ENCODE data around the gene CD47.

DNA sequence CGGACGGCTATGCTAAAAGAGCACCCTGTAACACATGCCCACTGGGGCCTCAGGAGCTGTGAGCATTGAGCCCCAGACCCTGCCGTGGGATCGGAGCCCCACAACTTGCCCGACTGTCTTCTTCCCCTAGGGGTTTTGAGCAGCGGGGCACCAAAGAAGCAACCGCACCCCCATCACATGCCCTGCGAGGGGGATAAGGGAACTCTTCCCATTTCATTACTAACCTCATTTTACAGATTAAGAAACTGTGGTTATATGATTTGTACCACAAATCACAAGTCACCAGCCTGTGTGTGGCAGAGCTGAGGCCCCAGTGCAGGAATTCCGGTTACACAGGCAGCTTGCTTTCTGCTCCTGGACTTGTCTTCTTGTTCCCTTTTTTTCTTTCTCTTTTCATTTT lies 86.2 kb downstream of the CD47 start:
- TF ChIP-seq, protein P1, sequence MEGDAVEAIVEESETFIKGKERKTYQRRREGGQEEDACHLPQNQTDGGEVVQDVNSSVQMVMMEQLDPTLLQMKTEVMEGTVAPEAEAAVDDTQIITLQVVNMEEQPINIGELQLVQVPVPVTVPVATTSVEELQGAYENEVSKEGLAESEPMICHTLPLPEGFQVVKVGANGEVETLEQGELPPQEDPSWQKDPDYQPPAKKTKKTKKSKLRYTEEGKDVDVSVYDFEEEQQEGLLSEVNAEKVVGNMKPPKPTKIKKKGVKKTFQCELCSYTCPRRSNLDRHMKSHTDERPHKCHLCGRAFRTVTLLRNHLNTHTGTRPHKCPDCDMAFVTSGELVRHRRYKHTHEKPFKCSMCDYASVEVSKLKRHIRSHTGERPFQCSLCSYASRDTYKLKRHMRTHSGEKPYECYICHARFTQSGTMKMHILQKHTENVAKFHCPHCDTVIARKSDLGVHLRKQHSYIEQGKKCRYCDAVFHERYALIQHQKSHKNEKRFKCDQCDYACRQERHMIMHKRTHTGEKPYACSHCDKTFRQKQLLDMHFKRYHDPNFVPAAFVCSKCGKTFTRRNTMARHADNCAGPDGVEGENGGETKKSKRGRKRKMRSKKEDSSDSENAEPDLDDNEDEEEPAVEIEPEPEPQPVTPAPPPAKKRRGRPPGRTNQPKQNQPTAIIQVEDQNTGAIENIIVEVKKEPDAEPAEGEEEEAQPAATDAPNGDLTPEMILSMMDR (IDR thresholded peaks at IDR 0.05) = no peak
- TF ChIP-seq TEAD1 (CRISPR knock-in tag; IDR thresholded peaks at IDR 0.05) (no peak), CREB1 (CRISPR knock-in tag; IDR thresholded peaks at IDR 0.05) (no peak), IRF2 (CRISPR knock-in tag; IDR thresholded peaks at IDR 0.05; ENCODE audit: borderline replicate concordance, low read depth) (no peak), OVOL2 (CRISPR knock-in tag; IDR thresholded peaks at IDR 0.05; ENCODE audit: borderline replicate concordance) (no peak), MYBL2 (CRISPR knock-in tag; IDR thresholded peaks at IDR 0.05) (no peak), NFYB (CRISPR knock-in tag; conservative IDR thresholded peaks at IDR 0.05; ENCODE audit: low read depth) (no peak)
- TF ChIP-seq, protein P2, sequence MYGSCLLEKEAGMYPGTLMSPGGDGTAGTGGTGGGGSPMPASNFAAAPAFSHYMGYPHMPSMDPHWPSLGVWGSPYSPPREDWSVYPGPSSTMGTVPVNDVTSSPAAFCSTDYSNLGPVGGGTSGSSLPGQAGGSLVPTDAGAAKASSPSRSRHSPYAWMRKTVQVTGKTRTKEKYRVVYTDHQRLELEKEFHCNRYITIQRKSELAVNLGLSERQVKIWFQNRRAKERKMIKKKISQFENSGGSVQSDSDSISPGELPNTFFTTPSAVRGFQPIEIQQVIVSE (CRISPR knock-in tag; IDR thresholded peaks at IDR 0.05; ENCODE audit: borderline replicate concordance) = no peak
- TF ChIP-seq, protein P3, sequence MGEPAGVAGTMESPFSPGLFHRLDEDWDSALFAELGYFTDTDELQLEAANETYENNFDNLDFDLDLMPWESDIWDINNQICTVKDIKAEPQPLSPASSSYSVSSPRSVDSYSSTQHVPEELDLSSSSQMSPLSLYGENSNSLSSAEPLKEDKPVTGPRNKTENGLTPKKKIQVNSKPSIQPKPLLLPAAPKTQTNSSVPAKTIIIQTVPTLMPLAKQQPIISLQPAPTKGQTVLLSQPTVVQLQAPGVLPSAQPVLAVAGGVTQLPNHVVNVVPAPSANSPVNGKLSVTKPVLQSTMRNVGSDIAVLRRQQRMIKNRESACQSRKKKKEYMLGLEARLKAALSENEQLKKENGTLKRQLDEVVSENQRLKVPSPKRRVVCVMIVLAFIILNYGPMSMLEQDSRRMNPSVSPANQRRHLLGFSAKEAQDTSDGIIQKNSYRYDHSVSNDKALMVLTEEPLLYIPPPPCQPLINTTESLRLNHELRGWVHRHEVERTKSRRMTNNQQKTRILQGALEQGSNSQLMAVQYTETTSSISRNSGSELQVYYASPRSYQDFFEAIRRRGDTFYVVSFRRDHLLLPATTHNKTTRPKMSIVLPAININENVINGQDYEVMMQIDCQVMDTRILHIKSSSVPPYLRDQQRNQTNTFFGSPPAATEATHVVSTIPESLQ (CRISPR knock-in tag; IDR thresholded peaks at IDR 0.05) = no peak
- TF ChIP-seq, protein P4, sequence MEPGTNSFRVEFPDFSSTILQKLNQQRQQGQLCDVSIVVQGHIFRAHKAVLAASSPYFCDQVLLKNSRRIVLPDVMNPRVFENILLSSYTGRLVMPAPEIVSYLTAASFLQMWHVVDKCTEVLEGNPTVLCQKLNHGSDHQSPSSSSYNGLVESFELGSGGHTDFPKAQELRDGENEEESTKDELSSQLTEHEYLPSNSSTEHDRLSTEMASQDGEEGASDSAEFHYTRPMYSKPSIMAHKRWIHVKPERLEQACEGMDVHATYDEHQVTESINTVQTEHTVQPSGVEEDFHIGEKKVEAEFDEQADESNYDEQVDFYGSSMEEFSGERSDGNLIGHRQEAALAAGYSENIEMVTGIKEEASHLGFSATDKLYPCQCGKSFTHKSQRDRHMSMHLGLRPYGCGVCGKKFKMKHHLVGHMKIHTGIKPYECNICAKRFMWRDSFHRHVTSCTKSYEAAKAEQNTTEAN (CRISPR knock-in tag; IDR thresholded peaks at IDR 0.05) = no peak
- TF ChIP-seq, protein P5, sequence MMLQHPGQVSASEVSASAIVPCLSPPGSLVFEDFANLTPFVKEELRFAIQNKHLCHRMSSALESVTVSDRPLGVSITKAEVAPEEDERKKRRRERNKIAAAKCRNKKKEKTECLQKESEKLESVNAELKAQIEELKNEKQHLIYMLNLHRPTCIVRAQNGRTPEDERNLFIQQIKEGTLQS (CRISPR knock-in tag; conservative IDR thresholded peaks at IDR 0.05) = no peak
- TF ChIP-seq, protein P6, sequence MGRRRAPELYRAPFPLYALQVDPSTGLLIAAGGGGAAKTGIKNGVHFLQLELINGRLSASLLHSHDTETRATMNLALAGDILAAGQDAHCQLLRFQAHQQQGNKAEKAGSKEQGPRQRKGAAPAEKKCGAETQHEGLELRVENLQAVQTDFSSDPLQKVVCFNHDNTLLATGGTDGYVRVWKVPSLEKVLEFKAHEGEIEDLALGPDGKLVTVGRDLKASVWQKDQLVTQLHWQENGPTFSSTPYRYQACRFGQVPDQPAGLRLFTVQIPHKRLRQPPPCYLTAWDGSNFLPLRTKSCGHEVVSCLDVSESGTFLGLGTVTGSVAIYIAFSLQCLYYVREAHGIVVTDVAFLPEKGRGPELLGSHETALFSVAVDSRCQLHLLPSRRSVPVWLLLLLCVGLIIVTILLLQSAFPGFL (CRISPR knock-in tag; IDR thresholded peaks at IDR 0.05; ENCODE audit: borderline replicate concordance) = no peak
